Measurements from ENCODE around the gene SMYD3.

DNA sequence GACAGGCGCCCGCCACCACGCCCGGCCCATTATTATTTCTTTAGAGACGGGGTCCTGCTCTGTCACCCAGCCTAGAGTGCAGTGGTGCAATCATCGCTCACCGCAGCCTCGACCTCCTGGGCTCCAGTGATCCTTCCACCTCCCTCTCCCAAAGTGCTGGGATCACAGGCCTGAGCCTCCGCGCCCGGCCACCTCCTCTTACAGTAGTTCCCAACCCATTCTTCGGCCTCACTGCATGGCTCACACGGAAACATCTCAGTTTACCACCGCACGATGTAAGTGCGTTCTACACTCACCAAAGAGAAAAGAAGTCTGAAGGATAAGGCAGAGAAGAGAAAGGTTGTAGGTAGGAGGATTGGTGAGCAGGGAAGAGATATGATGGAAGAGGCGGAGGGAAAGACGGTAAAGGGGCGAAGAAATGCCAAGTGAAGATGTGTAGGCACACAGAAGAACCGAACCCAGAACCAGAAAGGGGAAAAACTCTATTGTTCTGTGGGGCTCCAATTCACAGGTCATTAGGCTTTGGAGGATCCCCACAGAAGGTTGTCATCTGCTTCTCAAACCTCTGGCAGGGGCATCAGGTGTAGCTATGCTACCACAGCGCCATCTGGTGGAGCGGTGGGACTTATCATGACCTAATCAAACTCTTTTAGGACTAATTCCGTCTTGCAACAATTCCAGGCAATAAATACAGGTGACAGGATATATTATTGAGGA is 504.2 kb downstream of the SMYD3 start:
- TF ChIP-seq SUZ12 (IDR thresholded peaks at IDR 0.05; ENCODE audit: extremely low read depth, insufficient read depth, insufficient read length) (no peak), ZNF274 (IDR thresholded peaks at IDR 0.05; ENCODE audit: low read depth, low read length) (no peak), YY1 (IDR thresholded peaks at IDR 0.05; ENCODE audit: insufficient read depth, insufficient read length) (no peak)
